OCI-LY3 (cell line): Measurements from ENCODE around the gene ERP44.
"Not testable (repeated sequence)": the region's sequence is repeated elsewhere in the genome, so short reads cannot be mapped to it uniquely, and the experiment has no call there.

Experiments
- H2AFZ ChIP-seq: fragments of 200-600, 300-600 bp; shearing (Covaris generic); 2 replicates; pipeline ENCODE4 v1.6.0; 2014; ENCODE audit warnings: antibody characterized with exemption, low read depth, low read length
- H3K27ac ChIP-seq: fragments of 200-600, 300-600 bp; sonication (generic); 2 replicates; pipeline ENCODE4 v1.5.1; 2014; ENCODE audit warnings: mild to moderate bottlenecking, low read length, moderate library complexity, mixed read lengths
- H3K27me3 ChIP-seq: fragments of 200-600, 300-600 bp; sonication (generic); 2 replicates; pipeline ENCODE4 v1.6.1; 2014; ENCODE audit warnings: low read depth, low read length, mixed read lengths
- H3K36me3 ChIP-seq: fragments of 200-600, 300-600 bp; sonication (generic); replicated peaks from 2 replicates; pipeline ENCODE3; 2014; ENCODE audit warnings: low read depth, low read length, mixed read lengths
- H3K4me1 ChIP-seq: fragments of 300-600, 200-600 bp; sonication (generic); 2 replicates; pipeline ENCODE4 v1.6.1; 2014; ENCODE audit warnings: low read length, mixed read lengths
- H3K4me2 ChIP-seq: fragments of 200-600, 300-600 bp; sonication (generic); 2 replicates; pipeline ENCODE4 v1.6.1; 2014; ENCODE audit warnings: low read length, mixed read lengths
- H3K4me3 ChIP-seq: fragments of 300-600, 200-600 bp; sonication (generic); 2 replicates; pipeline ENCODE4 v1.5.1; 2014; ENCODE audit warnings: antibody characterized with exemption, mild to moderate bottlenecking, low read length, moderate library complexity
- H3K79me2 ChIP-seq: fragments of 300-600, 200-600 bp; shearing (Covaris generic); 2 replicates; pipeline ENCODE4 v1.6.1; 2014; ENCODE audit warnings: mild to moderate bottlenecking, low read length, mixed read lengths
- H3K9ac ChIP-seq: fragments of 300-600, 200-600 bp; shearing (Covaris generic); 2 replicates; pipeline ENCODE4 v1.6.0; 2014; ENCODE audit warnings: mild to moderate bottlenecking, low read length, moderate library complexity
- H3K9me3 ChIP-seq: fragments of 200-600, 300-600 bp; shearing (Covaris generic); 2 replicates; pipeline ENCODE4 v1.6.1; 2014; ENCODE audit warnings: low read length, mixed read lengths; ENCODE audit not compliant: insufficient read depth
- H4K20me1 ChIP-seq: fragments of 200-600, 300-600 bp; sonication (generic); 2 replicates; pipeline ENCODE4 v1.6.1; 2016; ENCODE audit warnings: low read length, mixed read lengths; ENCODE audit not compliant: insufficient read depth
- CTCF ChIP-seq: fragments of 200-600, 300-600 bp; sonication (generic); IDR thresholded peaks from 2 replicates; pipeline ENCODE4 v1.5.1; 2014; ENCODE audit warnings: antibody characterized with exemption, low read length, low read depth
- EZH2phosphoT487 ChIP-seq: fragments of 200-600 bp; shearing (Covaris generic); IDR thresholded peaks from 2 replicates; pipeline ENCODE4 v1.6.1; 2018; ENCODE audit warnings: antibody characterized with exemption, mixed run types, low read depth

ERP44 gene

GRCh38 chr9:100083448-100084127 lies 15.2 kb downstream of the ERP44 start:
- no peaks in the 10 kb centered on the region for H3K27me3 ChIP-seq
- H3K27ac ChIP-seq, result 0 out of 2 replicates have a peak overlapping the region, but pooled peaks have one; percentile 3
- H3K36me3 ChIP-seq, result no peaks in the 10 kb centered on the region
- no peak overlapping the region for H2AFZ ChIP-seq
- peaks cover 49% of the 10 kb centered on the region for H4K20me1 ChIP-seq
- peaks cover 34% of the 10 kb centered on the region for H3K4me1 ChIP-seq
- H3K4me2 ChIP-seq, result peak overlapping the region; percentile 88
- TF ChIP-seq CTCF (no peak), EZH2phosphoT487 (no peak)
- H3K79me2 ChIP-seq, result peaks cover 84% of the 10 kb centered on the region
- peak overlapping the region; percentile 72 for H3K4me3 ChIP-seq
- H3K9me3 ChIP-seq, result no peaks in the 10 kb centered on the region
- H3K9ac ChIP-seq, result peak overlapping the region; percentile 23

- peak overlapping the region; percentile 88 for H3K4me2 ChIP-seq
- no peaks in the 10 kb centered on the region for H3K36me3 ChIP-seq
- no peak overlapping the region for H3K27ac ChIP-seq
- TF ChIP-seq EZH2phosphoT487 (no peak), CTCF (no peak)
- H3K79me2 ChIP-seq, result peaks cover 82% of the 10 kb centered on the region
- H4K20me1 ChIP-seq, result peaks cover 45% of the 10 kb centered on the region
- peak overlapping the region; percentile 72 for H3K4me3 ChIP-seq
- H3K9me3 ChIP-seq, result no peaks in the 10 kb centered on the region
- H3K9ac ChIP-seq, result no peak overlapping the region
- H3K27me3 ChIP-seq, result no peaks in the 10 kb centered on the region
- peaks cover 34% of the 10 kb centered on the region for H3K4me1 ChIP-seq
- no peak overlapping the region for H2AFZ ChIP-seq
These were observed 16.0 kb downstream of the ERP44 start for GRCh38 chr9:100082782-100083181.

GRCh38 chr9:100076256-100076655 lies 22.5 kb downstream of the ERP44 start:
- not testable (repeated sequence) for H3K36me3 ChIP-seq, H3K4me3 ChIP-seq, H3K27ac ChIP-seq, H3K27me3 ChIP-seq, H3K4me1 ChIP-seq, H2AFZ ChIP-seq, H3K9ac ChIP-seq, H4K20me1 ChIP-seq, H3K4me2 ChIP-seq, H3K9me3 ChIP-seq
- H3K79me2 ChIP-seq, result peaks cover 31% of the 10 kb centered on the region

GRCh38 chr9:100074989-100075388 lies 23.8 kb downstream of the ERP44 start:
- Histone ChIP-seq H2AFZ (no peak overlapping the region), H3K36me3 (no peaks in the 10 kb centered on the region), H4K20me1 (peaks cover under 1% of the 10 kb centered on the region), H3K9me3 (no peaks in the 10 kb centered on the region), H3K9ac (no peak overlapping the region), H3K4me2 (no peak overlapping the region), H3K27me3 (no peaks in the 10 kb centered on the region), H3K27ac (no peak overlapping the region), H3K79me2 (peaks cover 26% of the 10 kb centered on the region), H3K4me1 (peaks cover 4% of the 10 kb centered on the region), H3K4me3 (no peak overlapping the region)
- TF ChIP-seq CTCF (no peak), EZH2phosphoT487 (no peak)
